Neural crest cell (in vitro differentiated cells): ENCODE measurements around the gene ECM1. TPM values are rescaled to one million over a fixed set of nuclear protein-coding genes. Genes with fewer than 3 reads are reported as not detected.

Experiments used
- DNase-seq: peaks from one replicate; pipeline ENCODE4 v3.0.0; 2021; ENCODE audit warnings: low read depth, mixed read lengths, low spot score
- H3K27ac Mint-ChIP-seq: one replicate; pipeline ENCODE4 v1.8.0; 2021; ENCODE audit warnings: mild to moderate bottlenecking, mixed read lengths; ENCODE audit not compliant: unreplicated experiment
- H3K27me3 Mint-ChIP-seq: 2 replicates; pipeline ENCODE4 v1.8.0; 2021; ENCODE audit warnings: low read depth, mild to moderate bottlenecking, mixed read lengths
- H3K36me3 Mint-ChIP-seq: 2 replicates; pipeline ENCODE4 v1.8.0; 2021; ENCODE audit warnings: low read depth, mild to moderate bottlenecking, mixed read lengths
- H3K4me1 Mint-ChIP-seq: 2 replicates; pipeline ENCODE4 v1.8.0; 2021; ENCODE audit warnings: mixed read lengths
- H3K4me3 Mint-ChIP-seq: one replicate; pipeline ENCODE4 v1.8.0; 2021; ENCODE audit warnings: mild to moderate bottlenecking, mixed read lengths
- H3K9me3 Mint-ChIP-seq: 2 replicates; pipeline ENCODE4 v1.8.0; 2021; ENCODE audit warnings: mixed read lengths
- microRNA-seq: library from miRNA; unstranded; fragments of <30 nt; microRNA quantifications from one replicate; pipeline ENCODE4, GENCODE V29; 2020
- total RNA-seq: library from RNA; stranded (reverse); gene quantifications from 2 replicates; pipeline ENCODE4 v1.2.1, GENCODE V29; 2021
- TF ChIP-seq, protein P1 (sequence below): fragments of 200-600 bp; sonication (generic); conservative IDR thresholded peaks from 2 replicates; pipeline ENCODE4 v1.5.0; 2021; ENCODE audit warnings: antibody characterized with exemption, mild to moderate bottlenecking

Gene ECM1
- total RNA-seq, 1 donor from 2014 or later, result 5.5 TPM

DNA sequence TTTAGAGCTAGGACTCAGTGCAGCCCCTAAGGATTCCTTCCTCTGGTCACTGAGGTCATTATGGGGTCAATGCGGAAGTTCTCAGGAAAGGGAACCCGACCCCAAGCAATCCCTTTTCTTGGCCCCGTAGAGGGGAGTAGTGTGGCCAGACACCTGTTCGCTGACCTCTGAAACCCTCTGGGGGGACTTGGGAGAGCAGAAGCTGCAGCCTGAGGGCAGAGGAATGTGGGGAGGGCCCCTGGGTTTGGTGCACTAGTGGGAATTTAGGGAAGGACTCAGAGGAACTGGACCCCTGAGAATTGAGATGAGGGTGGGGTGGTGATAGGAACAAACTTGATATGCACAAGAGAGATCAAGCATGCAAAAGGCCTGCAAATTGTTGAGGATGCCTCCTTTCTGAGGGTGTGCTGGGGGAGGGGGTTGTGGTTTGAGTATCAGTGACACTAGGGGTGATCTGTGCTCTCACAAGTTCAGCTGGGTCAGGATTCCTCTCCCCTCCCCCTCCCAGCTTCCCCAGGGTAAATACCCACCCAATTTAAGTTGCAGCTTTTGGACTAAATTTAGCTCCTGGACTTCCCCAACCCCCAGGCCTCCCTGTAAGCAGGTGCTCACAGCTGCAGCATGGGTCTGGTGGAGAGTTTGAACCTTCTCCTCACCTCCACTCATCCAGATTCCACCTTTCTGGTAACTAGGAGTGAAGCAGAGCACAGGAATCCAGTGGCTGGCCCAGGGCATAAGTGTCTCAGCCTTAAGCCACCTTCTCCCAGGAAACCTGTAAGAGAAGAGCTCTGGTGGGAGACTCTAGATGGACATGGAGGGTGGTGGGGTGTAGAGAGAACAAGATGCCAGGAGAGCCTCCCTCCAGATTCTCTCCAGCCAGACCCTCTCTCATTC is 54.8 kb downstream of the ECM1 start:
- no peak for DNase-seq
- Mint-ChIP-seq H3K27me3 (no peaks in the 10 kb centered on the region), H3K4me1 (peaks cover 55% of the 10 kb centered on the region), H3K9me3 (no peaks in the 10 kb centered on the region), H3K4me3 (peak overlapping the region; percentile 91), H3K27ac (peak overlapping the region; percentile 90), H3K36me3 (no peaks in the 10 kb centered on the region)
- TF ChIP-seq, protein P1, sequence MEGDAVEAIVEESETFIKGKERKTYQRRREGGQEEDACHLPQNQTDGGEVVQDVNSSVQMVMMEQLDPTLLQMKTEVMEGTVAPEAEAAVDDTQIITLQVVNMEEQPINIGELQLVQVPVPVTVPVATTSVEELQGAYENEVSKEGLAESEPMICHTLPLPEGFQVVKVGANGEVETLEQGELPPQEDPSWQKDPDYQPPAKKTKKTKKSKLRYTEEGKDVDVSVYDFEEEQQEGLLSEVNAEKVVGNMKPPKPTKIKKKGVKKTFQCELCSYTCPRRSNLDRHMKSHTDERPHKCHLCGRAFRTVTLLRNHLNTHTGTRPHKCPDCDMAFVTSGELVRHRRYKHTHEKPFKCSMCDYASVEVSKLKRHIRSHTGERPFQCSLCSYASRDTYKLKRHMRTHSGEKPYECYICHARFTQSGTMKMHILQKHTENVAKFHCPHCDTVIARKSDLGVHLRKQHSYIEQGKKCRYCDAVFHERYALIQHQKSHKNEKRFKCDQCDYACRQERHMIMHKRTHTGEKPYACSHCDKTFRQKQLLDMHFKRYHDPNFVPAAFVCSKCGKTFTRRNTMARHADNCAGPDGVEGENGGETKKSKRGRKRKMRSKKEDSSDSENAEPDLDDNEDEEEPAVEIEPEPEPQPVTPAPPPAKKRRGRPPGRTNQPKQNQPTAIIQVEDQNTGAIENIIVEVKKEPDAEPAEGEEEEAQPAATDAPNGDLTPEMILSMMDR, result no peak

Small RNA genes within 50 kb of the gene (microRNA-seq; reads per million reads assigned to microRNA genes)
- gene MIR4257 (not detected), gene MIR6878 (not detected)

Other genes starting within 250 kb of the ECM1 start
- 142 and 145 TPM in 2 replicates for gene APH1A, start 239.1 kb upstream of the ECM1 start, total RNA-seq
- 15.0 and 16.1 TPM in 2 replicates for gene C1orf54, start 235.3 kb upstream of the ECM1 start, total RNA-seq
- 3.7 and 5.0 TPM in 2 replicates for gene CIART, start 225.6 kb upstream of the ECM1 start, total RNA-seq
- gene MRPS21, start 214.2 kb upstream of the ECM1 start, total RNA-seq, result 96.2 and 101 TPM in 2 replicates
- 85.9 and 86.6 TPM in 2 replicates for gene PRPF3, start 186.6 kb upstream of the ECM1 start, total RNA-seq
- 40.8 and 43.6 TPM in 2 replicates for gene RPRD2, start 144.0 kb upstream of the ECM1 start, total RNA-seq
- gene TARS2, start 20.7 kb upstream of the ECM1 start, total RNA-seq, result 30.0 and 31.1 TPM in 2 replicates
- gene FALEC, start 7.6 kb downstream of the ECM1 start, total RNA-seq, result 1.2 and 1.3 TPM in 2 replicates
- gene ADAMTSL4, start 41.3 kb downstream of the ECM1 start, total RNA-seq, result 0.32 and 0.44 TPM in 2 replicates
- 179 and 186 TPM in 2 replicates for gene MCL1, start 71.5 kb downstream of the ECM1 start, total RNA-seq
- gene ENSA, start 121.5 kb downstream of the ECM1 start, total RNA-seq, result 177 TPM in 2 replicates
- gene GOLPH3L, start 189.0 kb downstream of the ECM1 start, total RNA-seq, result 17.3 and 19.3 TPM in 2 replicates
- gene HORMAD1, start 212.8 kb downstream of the ECM1 start, total RNA-seq, result not detected in 2 replicates